GM18873 (cell line): Measurements from ENCODE around the gene TEX48.
A peak's percentile ranks its signal among the peaks of the same experiment; 100 is the strongest.

ENCODE experiments used
- ATAC-seq: cut with Tn5 transposase; IDR thresholded peaks from one replicate; pipeline ENCODE4 v1.9.1; 2021; ENCODE audit warnings: mild to moderate bottlenecking, moderate library complexity, moderate number of reproducible peaks; ENCODE audit not compliant: unreplicated experiment, low FRiP score

The TEX48 gene

GRCh38 chr9:114626415-114627020 lies 55.5 kb downstream of the TEX48 start:
- ATAC-seq = no peak

DNA sequence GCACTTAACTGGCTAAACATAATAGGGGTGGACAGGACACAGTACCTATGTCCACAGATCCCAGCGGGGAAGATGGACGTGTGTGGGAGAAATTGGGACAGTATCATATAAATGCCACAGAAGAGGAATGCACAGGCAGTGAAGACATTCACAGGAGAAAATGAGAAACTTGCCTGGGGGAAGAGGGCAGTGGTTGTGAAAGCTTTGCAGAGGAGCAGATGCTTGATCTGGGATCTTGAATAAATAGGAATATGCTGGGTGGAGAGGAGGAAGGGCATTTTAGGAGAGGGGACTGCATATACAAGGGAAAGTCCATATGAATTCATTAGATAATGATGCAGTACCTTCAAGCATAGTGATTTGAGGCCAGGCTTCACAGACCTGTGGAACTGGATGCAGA lies 57.3 kb downstream of the TEX48 start:
- no peak for ATAC-seq

DNA sequence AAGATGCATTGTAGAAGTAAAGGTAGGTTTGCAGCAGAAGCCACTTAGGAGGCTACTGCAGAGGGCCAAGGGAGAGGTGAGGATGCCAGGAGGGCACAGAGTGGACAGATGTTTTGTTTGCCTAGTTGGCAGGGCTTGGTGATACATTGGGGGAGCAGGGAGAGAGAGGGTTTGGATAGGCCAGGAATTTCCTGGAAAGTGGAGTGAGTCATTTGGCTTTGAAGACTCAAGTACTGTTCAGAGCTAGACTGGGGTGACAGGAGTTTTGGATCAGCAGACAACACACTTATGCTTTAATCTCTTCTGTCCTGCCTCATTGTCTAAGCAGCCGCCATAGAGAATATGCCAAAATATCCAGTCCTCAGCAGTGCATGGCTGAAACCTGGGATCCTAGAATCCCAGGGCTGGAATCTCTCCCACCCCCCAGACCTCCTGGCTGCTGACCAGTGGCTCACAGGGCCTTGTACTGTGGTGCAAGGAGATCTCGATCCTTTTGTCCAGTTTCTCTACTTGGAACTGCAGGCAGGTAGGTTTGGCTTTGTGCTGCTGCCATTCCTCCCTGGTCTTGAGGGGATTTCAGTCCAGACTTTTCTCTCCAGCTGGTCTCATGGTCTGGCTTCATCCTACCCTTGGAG lies 59.9 kb downstream of the TEX48 start:
- no peak for ATAC-seq

DNA sequence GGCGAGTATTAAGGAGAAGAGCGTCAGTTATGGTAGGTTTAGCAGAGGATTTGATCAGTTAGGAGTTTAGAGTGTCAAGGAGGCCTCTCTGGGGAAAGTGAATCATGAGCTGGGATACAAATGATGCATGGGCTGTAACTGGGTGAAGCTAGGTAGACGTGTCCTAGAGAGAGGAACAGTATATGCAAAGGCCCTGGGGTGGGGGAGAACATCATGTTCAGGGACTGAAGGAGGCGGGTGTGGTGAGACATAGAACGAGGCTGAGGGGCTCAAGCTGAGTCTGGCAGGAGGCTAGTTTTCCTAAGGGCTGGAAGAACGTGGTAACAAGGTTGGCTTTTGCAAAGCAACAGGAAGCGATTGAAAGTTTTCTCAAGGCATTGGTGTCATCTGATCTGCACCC lies 60.4 kb downstream of the TEX48 start:
- no peak for ATAC-seq

DNA sequence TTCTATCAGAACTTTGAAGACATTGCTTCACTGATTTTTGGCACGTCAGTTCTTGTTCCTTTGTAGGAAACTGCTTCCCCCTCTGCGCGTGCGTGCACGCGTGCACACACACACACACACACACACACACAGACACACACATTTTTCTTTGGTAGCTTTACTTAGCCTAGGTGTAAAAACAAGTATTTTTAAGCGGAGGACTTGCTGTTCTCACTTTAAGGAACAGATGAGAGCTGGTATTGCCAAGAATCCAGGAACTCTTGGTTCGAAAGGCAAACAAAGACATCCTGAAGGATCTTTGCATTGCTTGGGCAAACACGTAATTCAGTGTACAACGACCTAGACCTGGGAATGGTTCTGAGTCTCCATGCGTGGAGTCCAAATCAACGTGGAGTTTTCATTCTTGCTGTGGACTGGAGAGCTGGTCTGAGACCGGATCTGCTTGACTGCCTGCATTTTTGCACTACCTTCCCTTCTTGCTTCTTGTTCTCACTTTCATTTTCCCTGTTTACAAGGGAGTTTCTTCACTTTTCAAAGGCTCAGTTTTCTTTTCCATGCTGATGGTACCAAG lies 62.7 kb downstream of the TEX48 start:
- no peak for ATAC-seq

- peak; percentile 66 for ATAC-seq
These were observed 65.1 kb downstream of the TEX48 start for GRCh38 chr9:114616684-114617520.
